ENCODE measurements around the gene FUT6.

FUT6 gene

GRCh38 chr19:5804516-5805461 lies 34.7 kb downstream of the FUT6 start, which contains the start of gene NRTN:
Gene NRTN (plus strand): TSS chr19:5805067. CDS start chr19:5824166, 19,099 bp downstream.
- no peak for DNase-seq

- peak; percentile 79 to 95 for DNase-seq
These were observed 35.6 kb downstream of the FUT6 start for GRCh38 chr19:5803752-5804515.

- DNase-seq, result no peak
These were observed 36.1 kb downstream of the FUT6 start for GRCh38 chr19:5803441-5803751.

- no peak for DNase-seq
These were observed 37.5 kb downstream of the FUT6 start for GRCh38 chr19:5801796-5802619.

- DNase-seq, result no peak
These were observed 38.9 kb downstream of the FUT6 start for GRCh38 chr19:5800361-5801270.

- no peak for DNase-seq
These were observed 40.0 kb downstream of the FUT6 start for GRCh38 chr19:5799247-5800241.

- no peak for DNase-seq
These were observed 41.3 kb downstream of the FUT6 start for GRCh38 chr19:5798244-5798643.

GRCh38 chr19:5795382-5795919 lies 44.1 kb downstream of the FUT6 start:
- DNase-seq, result no peak

GRCh38 chr19:5793188-5793587 lies 46.3 kb downstream of the FUT6 start:
- DNase-seq, result no peak

- DNase-seq, result no peak
These were observed 47.3 kb downstream of the FUT6 start for GRCh38 chr19:5792224-5792623.

GRCh38 chr19:5790559-5791520 lies 48.7 kb downstream of the FUT6 start, which contains the start of gene DUS3L:
Gene DUS3L (minus strand): TSS chr19:5791163. CDS start chr19:5791141, 22 bp downstream.
- DNase-seq, result peak; percentile 94 to 100

- DNase-seq, result no peak
These were observed 49.5 kb downstream of the FUT6 start for GRCh38 chr19:5789886-5790558.

GRCh38 chr19:5789351-5789761 lies 50.1 kb downstream of the FUT6 start:
- no peak for DNase-seq

GRCh38 chr19:5788422-5788821 lies 51.1 kb downstream of the FUT6 start:
- no peak for DNase-seq

GRCh38 chr19:5787409-5788182 lies 51.9 kb downstream of the FUT6 start:
- no peak for DNase-seq

- no peak for DNase-seq
These were observed 52.7 kb downstream of the FUT6 start for GRCh38 chr19:5786593-5787408.

- DNase-seq, result no peak
These were observed 54.1 kb downstream of the FUT6 start for GRCh38 chr19:5785423-5785822.

Data from inflammatory macrophage treated with lipopolysaccharide for 1 hour (primary cell).